DMS53 treated with DMSO at 0.1 percent for 48 hours (cell line): ENCODE results near the gene SLC15A4.
"Not testable (repeated sequence)": the region's sequence is repeated elsewhere in the genome, so short reads cannot be mapped to it uniquely, and the experiment has no call there.

ENCODE experiments used
- DNase-seq: peaks from one replicate; lab custom pipeline; 2025; ENCODE audit not compliant: unreplicated experiment; lab: John Stamatoyannopoulos, UW

Gene SLC15A4

DNA sequence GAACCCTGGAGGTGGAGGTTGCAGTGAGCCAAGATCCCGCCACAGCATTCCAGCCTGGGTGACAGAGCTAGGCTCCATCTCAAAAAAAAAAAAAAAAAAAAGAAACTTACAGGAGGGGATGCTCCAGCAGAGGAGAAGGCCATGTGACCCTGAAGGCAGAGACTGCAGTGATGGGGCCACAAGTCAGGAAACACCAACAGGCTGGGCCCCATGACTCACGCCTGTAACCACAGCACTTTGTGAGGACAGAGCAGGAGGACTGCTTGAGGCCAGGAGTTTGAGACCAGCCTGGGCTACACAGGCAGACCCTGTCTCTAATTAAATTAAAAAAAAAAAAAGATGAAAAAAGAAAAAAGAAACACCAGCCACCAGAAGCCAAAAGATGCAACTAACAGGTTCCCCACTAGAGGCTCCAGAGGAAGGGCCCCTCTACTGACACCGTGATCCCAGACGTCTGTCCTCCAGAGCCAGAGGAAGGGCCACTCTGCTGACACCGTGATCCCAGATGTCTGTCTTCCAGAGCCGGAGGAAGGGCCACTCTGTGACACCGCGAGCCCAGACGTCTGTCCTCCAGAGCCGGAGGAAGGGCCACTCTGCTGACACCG lies 20.4 kb upstream of the SLC15A4 start:
- DNase-seq, result no peak

DNA sequence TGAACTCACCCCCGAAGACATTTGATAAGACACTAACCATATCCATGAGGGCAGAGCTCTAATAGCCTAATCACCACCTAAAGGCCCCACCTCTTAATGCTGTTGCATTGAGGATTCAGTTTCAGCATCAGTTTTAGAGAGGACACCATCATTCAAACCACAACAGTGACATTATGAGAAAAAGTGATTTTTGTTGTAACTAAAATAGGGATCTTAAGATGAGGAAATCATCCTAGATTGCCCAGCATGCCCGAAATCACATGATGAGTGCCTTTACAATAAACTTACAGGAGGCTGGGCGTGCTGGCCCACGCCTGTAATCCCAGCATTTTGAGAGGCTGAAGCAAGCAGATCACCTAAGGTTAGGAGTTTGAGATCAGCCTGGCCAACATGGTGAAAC lies 19.8 kb upstream of the SLC15A4 start:
- DNase-seq, result no peak

DNA sequence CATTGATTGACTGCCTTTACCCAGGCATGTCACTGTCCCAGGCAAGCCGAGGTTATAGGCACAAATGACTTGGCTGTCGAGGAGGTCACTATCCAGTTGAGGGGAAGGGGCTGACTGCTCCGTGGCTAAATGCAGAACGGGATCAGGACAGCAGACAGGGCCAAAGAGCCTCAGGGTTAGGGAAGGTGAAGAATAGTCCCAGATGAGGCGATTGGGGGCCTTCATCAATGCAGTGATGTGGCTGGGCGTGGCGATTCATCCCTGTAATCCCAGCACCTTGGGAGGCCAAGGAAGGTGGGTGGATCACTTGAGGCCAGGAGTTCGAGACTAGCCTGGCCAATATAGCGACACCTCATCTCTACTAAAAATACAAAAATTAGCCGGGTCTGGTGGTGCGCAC lies 18.8 kb upstream of the SLC15A4 start:
- no peak for DNase-seq

DNA sequence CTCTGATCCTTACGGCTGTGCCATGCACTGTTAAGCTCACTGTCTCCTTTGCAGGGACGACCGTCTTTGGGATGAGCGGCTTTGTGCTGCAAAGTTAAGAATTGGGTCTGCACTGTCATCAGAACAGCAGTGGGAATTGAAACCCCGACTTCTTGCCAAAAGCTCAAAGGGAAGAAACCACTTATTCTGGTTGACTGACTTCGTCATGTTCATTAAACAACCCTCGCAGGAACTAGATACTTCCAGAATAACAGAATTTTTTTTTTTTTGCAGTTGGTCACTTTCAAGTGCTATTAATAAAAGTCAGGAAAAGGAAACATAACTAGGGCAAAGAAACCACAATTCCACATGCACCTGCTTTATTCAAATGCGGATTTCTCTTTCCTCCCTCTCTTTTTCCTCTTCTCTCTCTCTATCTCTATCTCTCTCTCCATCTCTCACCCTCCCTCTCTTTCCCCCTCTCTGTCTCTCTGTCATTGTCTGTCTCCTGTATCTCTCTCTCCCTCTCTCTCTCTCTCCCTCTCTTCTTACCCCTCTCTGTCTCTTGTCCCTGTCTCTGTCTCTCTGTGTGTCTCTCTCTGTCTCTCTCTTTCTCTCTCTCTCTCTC lies 17.2 kb upstream of the SLC15A4 start:
- DNase-seq, result no peak

DNA sequence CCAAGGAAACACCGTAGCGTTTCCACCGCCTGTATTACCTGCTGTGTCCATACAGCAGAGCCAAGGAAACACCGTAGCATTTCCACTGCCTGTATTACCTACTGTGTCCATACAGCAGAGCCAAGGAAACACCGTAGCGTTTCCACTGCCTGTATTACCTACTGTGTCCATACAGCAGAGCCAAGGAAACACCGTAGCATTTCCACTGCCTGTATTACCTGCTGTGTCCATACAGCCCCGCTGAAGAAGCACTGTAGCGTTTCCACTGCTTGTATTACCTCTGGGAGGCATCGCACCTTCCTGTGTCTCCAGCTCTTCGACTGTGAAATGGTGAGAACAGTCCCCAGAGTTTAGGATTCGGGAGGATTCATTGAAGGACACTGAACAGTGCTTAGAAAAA lies 16.1 kb upstream of the SLC15A4 start:
- DNase-seq, result not testable (repeated sequence)

DNA sequence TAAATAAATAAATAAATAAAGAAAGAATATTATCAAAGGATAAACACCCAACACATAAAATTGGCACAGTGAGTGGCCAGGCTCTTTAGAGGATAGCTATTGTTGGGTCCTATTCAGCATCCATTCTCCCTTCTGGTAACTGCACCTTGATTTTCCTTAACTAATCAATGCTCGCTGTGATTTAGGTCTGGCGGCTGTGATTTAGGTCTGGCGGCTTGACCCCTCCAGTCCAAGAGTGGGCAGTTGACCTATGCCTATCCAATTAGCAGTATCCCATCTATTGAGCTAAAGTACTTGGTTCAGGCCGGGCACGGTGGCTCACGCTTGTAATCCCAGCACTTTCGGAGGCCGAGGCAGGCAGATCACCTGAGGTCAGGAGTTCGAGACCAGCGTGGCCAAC lies 9.7 kb upstream of the SLC15A4 start:
- DNase-seq, result no peak

DNA sequence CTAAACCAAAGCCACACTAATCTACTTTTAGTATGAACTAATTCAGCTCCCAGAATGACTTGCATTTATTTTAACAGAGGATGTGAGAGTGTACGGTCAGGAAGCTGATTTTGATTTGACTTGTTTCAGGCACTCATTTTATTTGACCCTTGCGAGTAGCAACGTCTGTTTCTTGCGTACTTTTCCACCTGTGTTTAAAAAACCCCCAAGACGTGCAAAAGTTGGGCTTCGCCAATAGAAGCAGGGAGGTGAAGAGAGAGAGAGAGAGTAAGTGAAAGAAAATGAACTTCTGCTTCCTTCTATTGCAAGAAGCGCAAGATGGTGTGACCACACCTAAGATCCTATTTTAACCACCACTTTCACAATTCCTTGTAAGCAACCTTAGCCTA lies 6.7 kb upstream of the SLC15A4 start:
- DNase-seq, result no peak

DNA sequence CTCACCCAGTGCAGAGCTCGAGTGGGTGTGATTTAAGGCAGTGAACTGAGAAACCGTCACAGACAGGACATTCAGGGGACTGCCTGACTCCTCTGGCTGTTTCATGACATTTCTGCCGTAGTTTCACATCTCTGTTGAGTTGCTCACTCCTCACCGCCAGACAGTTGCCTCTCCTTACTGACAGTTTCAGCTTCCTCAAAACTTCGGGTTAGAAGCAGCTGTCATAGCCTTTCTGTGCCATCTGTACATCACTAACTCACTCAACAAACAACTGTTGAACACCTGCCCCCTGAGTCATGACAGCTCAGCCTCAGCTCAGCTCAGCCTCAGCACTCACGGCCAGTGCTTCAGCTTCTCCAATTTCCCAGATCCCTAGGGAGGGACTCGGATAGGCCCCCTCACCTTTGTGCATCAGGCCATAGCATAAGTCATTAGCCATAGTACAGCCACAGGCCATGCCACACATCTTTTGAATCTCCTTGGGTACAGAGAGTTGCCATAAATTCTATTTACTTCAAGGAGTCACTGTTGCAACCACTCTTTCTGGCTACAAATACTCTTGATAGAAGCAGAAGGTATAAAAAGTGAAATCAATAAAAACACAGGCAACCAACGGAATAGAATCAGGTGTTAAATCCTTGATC lies 6.2 kb upstream of the SLC15A4 start:
- DNase-seq, result no peak

DNA sequence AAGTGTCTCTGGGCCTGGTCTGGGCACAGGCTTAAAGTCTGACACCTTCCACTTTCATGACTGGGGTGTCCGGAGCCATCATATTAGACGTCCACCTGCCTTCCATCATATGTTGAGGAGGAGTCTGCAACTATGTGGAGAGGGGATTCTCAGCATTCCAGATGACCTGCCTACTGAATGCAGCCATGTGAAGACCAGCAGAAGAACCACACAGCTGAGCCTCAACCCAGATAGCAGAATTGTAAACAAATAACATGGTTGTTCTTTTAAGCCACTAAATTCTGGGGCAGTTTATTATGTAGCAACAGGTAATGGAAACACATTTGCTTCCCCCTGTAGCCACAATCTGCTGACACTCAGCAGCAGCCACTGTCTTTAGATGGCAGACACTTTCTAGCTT lies 4.0 kb upstream of the SLC15A4 start:
- DNase-seq, result no peak

DNA sequence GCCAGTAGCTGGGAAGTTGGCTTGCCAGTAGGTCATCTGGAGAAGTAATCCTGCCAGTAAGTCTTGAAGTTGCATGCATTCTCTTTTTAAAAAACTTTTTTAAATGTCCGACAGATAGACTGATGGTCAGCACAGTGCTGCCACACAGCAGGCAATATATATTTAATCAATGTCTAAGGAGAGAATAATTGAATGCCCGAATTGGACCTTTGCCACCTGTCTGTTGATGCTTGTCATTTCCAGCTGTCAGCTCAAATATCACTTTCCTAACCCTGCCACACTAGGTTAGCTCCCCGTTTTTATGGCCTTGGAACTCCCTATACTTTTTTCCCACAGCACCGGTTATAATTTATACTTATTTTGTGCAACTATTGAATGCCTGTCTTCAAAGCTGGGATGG lies 2.1 kb upstream of the SLC15A4 start:
- DNase-seq, result no peak

DNA sequence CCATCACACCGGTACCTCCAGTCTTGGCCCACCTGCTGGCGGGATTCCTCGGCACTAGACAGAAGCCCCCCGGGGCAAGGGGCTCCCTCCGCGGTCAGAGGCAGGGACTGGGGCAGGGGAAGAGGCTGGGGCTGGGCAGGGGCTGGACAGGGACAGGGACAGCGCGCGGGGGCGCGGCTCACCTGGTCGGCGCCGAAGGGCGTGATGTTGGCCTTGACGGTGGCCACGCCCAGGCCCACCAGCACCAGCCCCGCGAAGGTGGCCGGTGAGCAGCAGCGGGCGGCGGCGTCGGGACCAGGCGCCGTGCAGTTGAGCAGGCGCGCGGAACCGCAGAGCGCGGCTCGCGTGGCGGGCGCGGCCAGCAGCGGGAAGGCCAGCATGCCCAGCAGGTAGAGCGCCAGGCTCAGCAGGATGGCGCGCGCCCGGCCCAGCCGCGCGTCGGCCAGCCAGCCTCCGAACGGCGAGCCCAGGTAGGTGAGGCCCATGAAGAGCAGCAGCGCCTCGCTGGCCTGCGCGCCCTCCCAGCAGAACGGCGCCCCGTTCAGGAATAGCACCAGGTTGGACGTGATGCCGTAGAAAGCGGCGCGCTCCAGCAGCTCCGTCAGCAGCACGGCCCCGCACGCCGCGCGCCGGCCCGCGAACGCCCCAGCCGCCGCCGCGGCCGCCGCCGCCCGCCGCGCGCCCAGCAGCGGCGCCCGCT lies 392 bp downstream of the SLC15A4 start:
- DNase-seq, result no peak

DNA sequence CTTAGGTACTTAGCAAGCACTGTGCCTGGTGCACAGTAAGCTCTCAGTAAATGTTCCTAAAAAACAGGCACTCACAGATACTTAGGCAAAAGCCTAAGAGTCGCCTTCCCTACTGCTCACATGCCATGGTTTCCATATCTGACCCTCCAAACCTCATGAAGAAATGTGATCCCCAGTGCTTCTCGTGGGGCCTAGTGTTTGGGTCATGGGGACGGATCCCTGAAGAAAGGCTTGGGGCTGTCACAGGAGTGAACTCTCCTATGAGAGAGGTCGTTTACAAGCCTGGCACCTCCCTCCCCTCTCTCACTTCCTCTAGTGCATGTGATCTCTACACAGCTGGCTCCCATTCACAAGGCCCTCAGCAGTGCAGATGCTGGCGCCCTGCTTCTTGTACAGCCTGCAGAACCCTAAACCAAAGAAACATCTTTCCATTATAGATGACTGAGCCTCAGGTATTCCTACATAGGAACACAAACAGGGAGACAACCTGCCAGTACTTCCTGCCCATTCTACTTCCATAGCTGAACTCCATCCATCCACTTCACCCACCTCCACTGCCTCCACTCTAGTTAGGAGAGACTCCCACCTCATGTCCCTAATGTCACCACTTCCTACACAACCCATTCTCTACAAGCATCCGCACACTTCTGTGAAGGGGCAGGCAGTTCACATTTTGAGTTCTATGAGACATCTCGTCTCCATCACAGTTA lies 2.9 kb downstream of the SLC15A4 start:
- DNase-seq, result no peak

DNA sequence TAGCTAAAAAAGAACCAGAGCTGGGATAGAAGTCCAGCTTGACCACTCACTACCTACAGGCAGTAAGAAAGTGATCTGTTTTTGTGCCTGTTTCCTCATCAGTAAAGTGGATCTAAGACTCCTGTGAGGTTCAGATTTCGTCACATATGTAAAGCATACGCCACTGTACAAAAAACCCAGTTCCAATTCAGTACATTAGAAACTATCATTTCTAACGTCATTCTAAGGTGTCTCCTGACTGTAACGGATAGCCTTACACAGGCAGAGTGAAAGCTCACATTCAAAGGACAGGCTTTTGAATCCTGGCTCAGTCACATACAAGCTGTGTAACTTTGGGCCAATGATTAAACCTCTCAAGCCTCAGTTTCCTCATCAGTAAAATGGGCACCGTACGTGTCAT lies 3.5 kb downstream of the SLC15A4 start:
- no peak for DNase-seq

DNA sequence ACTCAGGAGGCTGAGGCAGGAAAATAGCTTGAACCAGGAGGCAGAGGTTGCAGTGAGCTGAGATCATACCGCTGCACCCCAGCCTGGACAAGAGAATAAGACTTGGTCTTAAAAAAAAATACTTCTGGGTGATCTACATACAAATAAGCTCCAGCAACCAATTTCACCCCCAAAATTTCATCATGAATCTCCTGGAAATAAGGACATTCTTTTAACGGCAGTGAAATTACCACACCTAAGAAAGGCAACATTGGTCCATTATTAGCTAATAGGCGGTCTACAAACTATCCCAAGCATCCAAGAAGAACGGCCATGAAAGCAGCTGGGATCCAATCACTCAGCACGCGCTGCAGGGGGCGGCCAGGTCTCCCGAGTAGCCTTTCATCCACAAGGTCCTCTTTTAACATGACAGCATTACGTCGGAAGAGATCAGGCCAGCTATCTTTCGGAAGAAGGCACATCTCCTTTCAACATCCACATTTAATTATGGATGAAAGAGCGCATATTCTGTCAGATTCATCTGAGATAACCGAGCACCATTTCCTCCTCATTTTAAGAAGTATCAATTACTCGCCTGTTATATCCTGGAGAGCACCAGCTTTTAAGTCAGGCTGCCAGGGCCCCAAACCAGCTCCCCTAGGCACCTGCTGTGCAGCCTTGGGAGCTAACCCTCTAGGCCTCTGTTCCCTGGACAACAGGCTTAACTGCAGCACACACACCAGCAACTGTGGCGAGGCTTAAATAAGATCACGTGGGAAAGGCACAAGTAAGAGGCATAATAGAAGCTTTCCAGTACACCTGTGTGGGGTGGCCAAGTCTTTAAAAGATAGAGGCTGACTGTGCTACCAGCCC lies 4.2 kb downstream of the SLC15A4 start:
- no peak for DNase-seq

DNA sequence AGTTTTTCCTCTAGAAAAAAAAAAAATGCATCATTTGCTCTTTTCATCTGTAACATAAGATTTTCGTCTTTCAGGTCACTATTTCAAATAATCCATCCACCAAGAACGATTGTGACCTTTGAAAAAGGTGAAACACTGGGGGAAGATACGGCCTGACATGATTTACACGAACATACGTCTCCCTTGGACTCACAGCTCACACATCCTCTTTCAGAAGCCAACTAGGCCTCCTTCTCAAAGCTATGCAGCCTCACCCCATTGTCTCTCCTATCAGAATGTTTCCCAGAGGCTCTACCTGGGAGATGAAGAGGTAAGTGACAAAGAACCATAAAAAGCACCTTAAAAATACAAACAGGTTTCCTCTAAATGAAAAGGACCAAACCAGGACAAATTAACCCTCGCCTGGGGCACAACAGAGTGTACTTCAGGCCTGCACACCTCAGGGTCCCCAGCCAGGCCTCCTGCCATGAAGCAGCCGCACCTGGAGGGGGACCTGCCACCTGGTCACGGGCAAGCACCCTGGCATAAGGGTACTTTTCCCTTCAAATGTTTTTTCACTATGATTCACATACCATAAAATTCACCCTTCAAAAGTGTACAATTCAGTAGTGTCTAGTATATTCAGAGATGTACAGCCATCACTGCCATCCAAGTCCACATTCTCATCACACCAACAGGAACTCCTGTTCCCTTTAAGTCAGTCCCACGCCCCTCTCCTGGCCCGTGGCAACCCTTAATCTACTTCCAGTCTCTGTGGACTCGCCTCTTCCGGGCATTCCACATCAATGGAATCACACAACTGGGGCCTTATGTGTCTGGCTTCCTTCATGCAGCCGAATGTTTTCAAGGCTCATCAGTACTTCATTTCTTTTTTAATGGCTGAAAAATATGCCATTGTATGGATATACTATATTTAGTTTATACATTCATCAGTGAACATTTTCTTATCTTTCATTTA lies 5.4 kb downstream of the SLC15A4 start:
- no peak for DNase-seq

DNA sequence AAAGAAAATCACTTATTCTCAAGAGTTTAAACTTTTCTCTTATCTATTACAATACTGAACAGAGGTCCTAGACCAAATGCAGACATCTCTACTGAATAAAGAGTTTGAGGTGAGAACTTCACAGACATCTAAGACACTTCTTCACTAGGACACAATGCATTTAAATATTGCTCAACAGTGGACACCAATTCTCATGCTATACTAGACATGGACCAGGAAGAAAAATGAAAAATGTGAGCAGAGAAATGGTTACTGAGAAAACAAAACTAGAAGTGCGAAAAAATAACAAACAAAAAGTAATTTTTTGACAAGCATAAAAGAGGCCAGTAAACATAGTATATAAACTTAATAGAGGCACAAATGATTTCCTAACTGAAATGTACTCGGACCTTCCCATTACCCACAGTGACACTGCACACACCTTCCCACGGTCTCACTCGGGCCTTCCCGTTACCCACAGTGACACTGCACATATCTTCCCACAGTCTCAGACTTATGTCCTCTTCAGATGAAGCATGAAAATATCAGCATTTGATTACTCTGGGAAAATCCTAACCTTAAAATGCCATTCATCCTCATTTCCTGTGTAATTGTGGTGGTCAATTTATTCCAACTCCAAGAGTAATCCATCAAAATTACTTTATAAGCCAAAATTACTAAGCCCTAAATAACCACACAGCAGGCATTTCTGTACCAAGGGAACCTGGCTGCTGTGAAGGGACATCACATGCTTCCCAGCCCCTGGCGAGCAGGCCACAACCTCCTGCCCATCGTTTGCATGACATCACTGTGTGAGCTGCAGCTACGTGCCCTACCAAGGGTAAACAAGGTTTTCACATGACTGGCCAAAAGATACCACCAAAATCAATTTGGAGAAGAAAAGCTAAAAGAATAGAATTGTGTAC lies 6.4 kb downstream of the SLC15A4 start:
- no peak for DNase-seq

DNA sequence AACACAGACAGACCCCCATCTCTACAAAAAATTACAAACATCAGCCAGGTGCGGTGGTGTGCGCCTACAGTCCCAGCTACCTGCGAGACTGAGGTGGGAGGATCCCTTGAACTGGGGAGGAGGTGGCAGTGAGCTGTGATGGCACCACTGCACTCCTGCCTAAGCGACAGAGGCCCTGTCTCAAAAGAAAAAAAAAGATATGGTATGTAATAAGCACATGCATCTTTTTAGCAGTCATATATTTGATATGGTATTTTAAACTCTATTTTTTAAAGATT lies 7.2 kb downstream of the SLC15A4 start:
- no peak for DNase-seq

DNA sequence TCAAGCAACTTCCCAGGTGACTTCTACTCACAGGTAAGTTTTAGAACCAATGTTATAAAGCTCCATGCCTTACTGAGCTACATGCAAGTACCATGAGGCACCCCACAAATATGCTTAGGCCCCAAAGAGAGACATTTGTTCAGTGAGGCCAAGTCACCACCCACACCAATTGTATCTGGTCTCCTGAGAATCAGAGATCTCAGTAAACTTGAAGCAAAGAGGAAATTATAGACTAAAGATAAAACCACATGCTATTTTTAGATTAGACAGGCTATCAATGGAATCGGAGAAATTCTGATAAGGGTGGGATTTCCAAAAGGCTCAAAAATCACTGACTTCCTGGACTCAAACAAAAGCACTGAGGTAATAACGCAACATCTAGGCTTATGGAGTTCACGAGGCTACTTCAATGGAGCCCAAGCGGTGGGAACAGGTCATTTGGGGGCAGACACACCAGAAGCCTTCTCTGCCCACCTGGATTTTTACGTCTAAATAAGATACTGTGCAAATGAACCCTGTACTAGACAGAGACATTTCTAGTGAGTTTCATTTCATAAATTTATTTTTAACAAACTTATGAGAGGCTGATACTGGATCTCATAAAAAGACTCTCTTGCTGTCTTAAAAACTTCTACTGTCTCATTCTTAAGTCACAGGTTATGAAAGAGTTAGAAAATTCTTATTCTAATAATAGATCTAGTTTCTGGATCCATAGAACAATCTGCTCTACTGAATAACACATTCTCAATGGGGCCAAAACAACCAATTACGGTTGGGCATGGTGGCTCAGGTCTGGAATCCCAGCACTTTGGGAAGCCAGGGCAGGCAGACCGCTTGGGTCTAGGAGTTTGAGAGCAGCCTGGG lies 7.7 kb downstream of the SLC15A4 start:
- DNase-seq, result no peak
